Stromal cell of bone marrow (primary cell): Measurements from ENCODE around the gene SIMC1.
"Not testable (repeated sequence)": the region's sequence is repeated elsewhere in the genome, so short reads cannot be mapped to it uniquely, and the experiment has no call there.

Source experiments
- DNase-seq: peaks from one replicate; pipeline ENCODE4 v3.0.0-alpha.2; 2012; ENCODE audit warnings: low read depth

SIMC1 gene

DNA sequence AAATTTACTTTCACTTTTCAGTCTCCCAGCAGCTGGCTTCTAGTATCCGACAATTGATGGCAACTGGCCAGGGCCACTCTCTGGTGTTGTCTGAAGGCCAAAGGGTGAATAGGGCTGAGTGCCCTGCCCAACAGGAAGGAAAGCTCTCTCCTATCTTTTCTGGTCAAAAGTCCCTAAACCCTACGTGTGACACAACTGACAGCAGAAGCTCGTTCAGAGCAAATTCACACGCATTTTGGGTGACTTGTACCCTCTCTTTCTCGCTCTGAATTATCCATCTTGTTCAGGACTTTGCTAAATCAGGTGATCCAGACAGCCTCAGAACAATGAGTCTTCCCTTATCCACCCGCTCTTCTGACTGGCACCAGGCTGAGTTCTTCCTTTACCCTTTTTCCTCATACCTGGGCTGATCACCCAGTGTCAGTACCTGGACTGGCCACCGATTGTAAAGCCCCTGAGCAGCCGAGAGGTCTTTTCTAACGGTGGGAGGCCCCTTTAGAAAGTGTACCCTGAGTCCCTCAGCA is 21.8 kb upstream of the SIMC1 start:
- DNase-seq = not testable (repeated sequence)

DNA sequence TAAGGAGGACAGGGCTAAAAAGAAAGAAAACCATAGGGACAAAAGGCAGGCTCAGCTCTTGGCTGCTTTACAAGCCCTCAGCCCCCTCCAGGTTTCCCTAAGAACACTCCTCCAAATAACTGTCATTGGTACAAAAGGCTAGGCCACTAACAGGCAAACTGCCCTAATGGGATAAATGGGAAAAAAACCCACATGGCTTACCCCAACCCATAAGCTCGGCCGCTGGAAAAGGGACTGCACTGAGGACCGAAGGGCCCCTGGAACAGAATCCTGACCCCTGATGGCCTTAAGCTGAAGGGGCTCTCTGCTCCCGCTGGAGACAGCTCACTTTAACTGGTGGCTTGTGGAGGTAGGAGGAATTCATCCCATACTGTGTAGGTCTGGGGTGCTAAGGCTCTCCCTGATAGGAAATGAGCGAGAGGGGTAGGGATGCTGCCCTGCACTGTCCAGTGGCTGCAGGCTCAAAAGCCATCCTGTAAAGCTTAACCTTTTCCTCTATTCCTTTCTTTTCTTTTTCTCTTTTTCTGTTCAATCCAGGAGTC is 21.0 kb upstream of the SIMC1 start:
- DNase-seq = not testable (repeated sequence)

DNA sequence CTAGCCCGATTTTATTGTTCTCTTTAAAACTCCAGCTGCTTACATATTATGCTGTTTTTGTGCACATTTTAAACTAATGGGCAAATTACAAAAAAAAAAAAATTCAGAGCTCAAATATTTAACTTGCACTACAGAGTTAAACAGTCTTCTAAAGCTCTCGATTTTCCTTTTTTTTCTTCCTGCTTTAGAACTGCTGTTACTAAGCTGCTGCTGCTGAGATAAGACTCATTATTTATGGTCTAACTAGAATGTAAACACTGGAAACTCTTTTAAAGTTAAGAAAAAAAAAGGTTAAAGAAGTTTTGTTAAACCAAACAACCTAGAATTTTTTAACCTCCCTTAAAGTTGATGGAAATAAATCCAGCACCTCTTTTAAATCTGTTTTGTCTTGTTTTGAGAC is 20.5 kb upstream of the SIMC1 start:
- DNase-seq = not testable (repeated sequence)

DNA sequence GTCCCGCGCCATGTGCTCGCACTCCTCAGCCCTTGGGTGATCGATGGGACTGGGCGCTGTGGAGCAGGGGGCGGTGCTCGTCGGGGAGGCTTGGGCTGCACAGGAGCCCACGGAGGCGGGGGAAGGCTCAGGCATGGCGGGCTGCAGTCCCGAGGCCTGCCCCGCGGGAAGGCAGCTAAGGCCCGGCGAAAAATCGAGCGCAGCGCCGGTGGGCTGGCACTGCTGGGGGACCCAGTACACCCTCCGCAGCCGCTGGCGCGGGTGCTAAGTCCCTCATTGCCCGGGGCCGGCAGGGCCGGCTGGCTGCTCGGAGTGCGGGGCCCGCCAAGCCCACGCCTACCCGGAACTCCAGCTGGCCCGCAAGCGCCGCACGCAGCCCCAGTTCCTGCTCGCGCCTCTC is 16.2 kb upstream of the SIMC1 start:
- DNase-seq = not testable (repeated sequence)

DNA sequence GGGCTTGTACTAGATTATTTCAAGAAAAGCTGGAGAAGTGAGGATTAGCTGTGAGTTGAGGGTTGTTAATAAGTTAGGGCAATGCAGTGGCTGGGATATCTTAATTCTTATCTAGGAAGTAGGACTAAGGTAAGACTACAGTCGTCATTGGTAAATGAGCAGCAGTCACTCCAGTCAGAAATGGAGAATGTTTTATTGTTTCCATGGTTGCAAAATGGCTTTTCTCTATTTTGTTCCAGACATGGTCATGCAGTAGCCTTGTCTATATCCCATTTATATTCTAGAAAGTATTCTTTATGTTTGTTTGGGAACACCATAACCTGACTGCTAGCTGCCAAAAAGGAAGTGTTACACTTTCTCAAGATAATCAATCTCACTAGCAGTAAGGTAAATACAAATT is 9.9 kb upstream of the SIMC1 start:
- DNase-seq = not testable (repeated sequence)

DNA sequence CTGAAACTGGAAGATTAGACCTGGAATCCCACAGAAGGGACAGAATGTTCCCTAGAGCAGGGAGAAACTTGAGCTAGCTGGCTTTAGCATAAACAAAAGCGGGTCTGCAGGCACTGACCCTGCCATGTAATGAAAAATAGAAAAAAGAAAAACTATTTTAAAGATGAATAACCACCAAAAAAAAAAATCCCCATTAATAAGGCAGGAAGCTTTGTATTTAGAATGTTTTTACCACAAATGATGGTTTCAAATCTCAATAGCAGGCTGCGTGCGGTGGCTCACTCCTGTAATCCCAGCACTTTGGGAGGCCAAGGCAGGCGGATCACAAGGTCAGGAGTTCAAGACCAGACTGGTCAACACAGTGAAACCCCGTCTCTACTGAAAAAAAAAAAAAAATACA is 5.0 kb upstream of the SIMC1 start:
- not testable (repeated sequence) for DNase-seq

DNA sequence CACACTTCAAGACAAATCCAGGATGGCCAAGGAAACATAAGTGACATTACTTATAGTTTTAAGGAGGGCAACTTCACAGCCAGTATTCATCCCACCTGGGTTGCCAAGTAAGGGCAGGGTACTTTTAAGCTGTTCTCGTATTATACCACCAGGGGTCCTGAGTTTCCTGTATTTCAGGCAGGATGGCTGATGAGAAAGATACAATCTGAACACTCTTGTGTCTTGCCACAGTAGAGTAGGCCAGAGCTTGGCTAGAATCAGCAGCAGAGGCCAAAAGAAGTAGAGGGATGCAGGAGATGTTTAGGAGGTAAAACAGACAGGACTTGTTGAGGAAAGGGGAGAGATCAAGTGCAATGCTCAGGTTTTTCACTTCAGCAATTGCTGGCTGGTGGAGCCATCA is 3.1 kb upstream of the SIMC1 start:
- not testable (repeated sequence) for DNase-seq

DNA sequence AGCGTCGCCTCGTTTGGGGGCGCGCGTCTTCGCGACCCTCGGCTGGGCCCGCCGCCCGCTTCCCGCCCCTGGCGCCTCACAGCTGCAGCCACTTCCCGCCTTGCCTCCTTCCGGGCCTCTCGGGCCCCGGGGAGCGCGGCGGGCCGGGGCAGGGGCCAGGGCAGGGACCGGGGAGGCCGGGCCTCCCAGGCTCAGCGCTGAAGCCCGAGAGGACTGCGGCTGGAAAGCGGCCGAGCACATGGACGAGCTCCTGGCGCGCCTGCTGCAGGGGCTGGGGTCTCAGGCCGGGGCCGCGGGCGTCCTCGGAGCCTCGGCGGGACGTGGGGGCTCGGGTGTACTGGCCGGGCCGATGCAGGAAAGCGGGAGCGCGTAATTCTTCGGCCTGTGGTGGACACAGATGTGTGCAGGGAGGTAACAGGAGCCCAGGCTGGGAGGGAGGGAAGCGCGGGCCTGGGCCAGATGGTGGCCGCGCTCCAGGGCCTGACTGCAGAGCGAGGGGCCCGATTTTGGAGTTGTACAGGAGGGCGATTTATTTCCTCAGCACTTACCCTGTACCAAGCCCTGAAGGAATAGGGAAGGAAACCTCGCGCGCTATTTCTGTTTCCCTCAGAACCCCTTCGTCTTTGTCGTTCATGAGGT is 540 bp downstream of the SIMC1 start:
- not testable (repeated sequence) for DNase-seq

DNA sequence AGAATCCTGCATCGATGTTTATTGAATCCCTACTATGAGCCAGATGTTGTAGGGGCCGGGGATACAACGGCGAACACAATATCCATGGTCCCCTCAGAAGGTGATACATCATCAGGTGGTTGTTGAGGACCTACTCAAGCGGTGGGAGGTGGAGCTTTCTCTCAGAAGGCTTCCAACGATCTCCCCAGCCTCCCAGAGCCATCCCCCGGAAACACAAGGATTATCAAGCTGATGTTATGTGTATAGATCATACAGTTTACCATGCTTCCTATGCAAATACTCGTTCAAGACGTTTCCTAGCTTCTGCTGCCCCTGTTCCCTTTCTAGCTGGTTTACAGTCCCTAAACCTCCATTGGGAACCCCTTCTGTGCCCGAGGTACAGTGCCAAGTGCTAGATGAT is 1.1 kb downstream of the SIMC1 start:
- DNase-seq = not testable (repeated sequence)

DNA sequence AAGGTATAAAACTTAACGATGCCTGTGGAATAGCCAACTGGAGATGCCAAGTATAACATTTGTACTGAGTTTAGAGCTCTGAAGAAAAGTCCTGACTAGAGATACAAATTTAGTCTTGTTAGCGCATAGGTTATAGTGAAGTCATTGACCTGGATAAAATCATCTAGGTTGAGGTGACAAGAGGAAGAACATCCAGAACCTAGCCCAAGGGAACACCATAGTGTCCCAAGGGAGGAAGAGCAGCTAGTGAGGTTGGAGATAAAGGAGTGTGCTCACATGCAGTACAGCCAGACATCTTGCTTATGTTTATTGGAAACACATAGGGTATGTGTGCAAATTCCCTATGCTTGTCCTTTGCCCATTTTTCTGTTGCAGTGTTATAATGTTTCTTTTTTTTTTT is 6.1 kb downstream of the SIMC1 start:
- DNase-seq = not testable (repeated sequence)

DNA sequence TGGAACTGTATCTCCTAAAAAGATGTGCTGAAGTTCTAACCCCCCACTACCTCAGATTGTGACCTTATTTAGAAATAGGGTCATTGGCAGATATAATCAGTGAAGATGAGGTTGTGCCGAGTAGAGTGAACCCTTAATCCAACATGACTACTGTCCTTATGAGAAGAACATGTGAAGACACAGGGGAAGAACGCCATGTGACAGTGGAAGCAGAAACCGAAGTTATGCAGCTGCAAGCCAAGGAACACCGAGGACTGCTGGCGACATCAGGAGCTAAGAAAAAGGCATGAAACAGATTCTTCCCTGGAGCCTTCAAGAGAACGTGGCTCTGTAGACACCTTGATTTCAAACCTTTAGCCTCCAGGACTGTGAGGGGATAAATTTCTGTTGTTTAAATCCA is 6.8 kb downstream of the SIMC1 start:
- not testable (repeated sequence) for DNase-seq

DNA sequence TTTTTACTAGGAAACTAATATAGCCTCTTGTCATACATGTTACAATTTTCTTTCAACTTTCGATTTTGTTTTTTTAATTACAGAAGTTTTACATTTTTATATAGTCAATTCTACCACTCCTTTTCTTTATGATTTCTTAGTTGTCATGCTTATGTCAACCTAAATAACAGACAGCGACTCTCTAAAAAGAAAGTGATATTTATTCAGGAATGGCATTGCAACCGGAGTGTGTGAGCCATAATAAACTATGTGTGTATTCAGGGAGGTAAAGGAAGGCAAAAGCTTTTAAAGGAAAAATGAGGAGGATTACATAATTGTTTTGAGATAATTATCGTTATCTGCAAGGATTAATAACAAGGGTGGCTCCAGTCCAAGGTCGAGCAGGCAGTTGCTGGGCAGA is 7.3 kb downstream of the SIMC1 start:
- not testable (repeated sequence) for DNase-seq

DNA sequence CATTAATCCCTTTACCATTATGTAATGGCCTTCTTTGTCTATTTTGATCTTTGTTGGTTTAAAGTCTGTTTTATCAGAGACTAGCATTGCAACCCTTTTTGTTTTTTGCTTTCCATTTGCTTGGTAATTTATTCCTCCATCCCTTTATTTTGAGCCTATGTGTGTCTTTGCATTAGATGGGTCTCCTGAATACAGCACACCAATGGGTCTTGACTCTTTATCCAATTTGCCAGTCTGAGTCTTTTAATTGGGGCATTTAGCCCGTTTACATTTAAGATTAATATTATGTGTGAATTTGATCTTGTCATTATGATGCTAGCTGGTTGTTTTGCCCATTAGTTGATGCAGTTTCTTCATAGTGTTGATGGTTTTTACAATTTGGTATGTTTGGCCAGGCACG is 12.5 kb downstream of the SIMC1 start:
- not testable (repeated sequence) for DNase-seq

DNA sequence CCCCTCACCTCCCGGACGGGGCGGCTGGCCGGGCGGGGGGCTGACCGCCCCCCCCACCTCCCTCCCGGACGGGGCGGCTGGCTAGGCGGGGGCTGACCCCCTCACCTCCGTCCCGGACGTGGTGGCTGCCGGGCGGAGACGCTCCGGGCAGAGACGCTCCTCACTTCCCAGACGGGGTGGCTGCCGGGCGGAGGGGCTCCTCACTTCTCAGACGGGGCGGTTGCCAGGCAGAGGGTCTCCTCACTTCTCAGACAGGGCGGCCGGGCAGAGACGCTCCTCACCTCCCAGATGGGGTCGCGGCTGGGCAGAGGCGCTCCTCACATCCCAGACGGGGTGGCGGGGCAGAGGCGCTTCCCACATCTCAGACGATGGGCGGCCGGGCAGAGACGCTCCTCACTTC is 13.9 kb downstream of the SIMC1 start:
- not testable (repeated sequence) for DNase-seq

DNA sequence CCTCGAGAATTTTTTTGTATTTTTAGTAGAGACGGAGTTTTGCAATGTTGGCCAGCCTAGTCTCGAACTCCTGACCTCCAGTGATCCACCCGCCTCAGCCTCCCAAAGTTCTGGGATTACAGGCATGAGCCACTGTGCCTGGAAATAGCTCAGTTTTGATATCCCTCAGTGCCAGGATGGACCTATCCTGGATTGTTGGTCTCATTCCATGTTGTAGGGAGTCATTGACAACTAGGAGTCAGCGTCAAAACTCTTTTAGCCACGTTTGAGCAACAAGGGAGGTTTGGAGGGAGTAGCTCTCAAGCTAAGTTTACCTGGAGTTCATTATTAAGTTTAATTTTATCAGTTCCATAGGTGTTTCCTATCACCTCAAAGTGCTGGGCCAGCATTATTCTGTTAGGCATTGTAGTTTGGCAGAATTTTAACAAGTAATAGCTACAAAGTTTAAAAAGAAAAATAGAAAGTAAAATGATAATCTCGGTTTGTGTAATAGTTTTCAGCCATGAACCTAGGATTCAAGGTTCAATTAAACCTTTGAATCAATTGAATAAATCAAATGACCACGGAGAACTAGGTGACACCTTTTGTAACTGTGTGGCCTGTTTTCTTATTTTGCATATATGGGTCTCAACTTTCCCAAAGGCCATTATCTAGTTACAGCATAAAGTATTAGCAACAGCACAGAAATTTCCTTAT is 15.3 kb downstream of the SIMC1 start:
- DNase-seq = not testable (repeated sequence)

DNA sequence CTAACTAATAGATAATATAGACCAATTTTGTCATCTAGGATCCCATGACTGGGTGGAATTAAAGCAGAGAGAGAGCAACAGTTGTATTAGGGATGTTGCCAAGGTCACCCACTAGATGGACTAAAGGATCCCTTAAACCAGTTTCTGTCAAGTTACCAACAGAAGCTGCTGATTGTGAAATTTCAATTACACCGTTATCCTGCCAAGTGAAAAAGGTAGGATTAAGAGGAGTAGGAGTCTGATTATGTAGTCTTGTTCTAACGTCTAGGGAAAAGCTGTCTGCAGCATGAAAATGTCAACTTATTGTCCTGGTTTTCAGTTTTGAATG is 15.8 kb downstream of the SIMC1 start:
- not testable (repeated sequence) for DNase-seq

DNA sequence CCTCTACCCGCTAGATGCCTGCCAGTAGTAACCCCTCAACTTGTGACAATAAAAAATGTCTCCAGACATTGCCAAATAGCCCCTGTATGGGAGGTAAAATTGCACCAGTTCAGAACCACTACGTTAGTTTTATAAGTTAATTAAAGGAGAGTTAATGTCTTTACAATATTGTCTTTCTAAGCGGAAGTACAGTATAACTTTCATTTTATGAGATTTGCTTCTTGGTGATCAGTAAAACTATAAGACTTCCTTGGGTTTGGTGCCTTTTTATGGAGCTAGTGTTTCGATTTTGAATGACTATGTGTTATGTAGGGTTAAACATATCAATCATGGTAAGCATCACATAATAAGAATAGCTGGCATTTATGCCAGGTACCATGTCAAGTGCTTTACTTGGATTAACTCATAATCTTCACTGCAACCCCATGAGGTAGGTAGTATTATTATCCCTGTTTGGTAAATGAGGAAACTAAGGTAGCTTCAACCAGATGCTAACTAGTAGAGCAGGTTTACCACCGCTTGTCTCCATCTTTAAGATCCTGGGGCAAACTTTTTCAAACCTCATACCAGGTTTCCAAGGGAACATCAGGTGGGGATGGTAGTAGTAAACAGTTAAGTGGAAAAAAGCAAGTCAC is 19.8 kb downstream of the SIMC1 start:
- DNase-seq = not testable (repeated sequence)

DNA sequence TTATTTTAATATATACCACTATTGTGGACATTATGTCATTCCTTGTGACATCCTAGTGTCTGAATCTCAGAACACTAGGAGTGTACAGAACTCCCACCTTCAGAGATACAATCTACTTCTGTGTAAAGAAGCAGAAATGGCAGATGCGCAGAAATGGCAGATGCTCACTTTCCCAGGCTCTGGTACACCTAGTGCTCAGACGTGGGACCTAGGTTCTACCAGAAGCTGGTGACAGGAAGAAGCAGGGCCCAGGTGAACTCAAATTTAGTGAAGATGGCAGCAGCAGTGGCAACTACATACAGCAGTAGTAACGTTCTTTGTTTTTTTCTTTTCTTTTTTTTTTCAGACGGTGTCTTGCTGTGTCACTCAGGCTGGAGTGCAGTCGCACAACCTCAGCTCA is 22.5 kb downstream of the SIMC1 start:
- DNase-seq = not testable (repeated sequence)

DNA sequence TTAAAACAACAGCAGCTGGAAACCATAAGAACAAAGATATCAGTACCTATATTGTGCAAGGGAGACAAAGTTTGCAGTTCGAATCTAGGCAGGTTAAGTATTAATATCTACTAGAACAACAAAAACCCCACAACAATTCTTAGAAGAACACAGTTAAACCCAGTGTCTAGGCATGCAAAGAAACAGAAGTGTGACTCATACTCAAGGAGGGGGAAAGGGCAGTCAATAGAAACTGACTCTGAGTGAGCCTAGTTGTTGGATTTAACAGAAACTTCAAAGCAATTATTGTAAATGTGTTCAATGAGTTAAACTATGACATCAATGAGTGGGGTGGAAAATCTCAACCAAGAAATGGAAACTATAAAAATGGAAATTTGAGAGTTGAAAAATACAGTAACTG is 28.2 kb downstream of the SIMC1 start:
- DNase-seq = not testable (repeated sequence)

DNA sequence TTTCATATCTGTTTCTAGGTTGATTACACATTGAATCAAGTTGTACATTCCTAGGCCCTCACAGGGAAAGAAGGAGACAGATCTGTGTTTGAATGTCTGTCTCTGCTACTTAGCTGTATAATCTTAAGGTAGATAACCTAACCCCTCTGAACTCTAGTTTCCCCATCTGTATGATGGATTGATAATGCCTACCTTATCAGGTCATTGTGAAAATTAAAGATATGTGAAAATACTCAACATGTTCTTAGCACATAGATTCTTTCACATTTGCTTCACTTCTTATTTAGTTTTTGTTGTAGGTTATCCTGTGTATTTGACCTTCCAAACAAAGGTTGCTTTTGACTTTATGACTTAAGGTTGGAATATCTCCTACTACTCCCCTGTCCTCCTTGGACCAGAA is 50.8 kb downstream of the SIMC1 start:
- not testable (repeated sequence) for DNase-seq

DNA sequence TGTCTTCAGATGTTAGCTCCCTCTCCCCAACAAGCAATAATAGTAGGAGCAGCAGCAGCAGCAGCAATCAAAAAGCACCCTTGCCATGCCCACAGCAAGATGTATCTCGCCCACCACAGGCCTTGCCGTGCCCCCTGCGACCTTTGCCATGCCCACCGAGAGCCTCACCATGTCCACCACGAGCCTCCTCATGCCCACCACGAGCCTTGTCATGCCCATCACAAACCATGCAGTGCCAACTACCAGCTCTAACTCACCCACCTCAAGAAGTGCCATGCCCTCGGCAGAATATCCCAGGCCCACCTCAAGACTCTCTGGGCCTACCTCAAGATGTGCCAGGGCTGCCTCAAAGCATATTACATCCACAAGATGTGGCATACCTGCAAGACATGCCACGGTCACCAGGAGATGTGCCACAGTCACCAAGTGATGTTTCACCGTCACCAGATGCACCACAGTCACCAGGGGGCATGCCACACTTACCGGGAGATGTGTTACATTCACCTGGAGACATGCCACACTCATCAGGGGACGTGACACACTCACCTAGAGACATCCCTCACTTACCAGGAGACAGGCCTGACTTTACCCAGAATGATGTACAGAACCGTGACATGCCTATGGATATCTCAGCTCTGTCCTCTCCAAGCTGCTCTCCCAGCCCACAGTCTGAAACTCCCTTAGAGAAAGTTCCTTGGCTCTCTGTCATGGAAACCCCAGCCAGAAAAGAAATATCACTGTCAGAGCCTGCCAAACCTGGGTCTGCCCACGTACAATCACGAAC is 52.0 kb downstream of the SIMC1 start:
- not testable (repeated sequence) for DNase-seq

DNA sequence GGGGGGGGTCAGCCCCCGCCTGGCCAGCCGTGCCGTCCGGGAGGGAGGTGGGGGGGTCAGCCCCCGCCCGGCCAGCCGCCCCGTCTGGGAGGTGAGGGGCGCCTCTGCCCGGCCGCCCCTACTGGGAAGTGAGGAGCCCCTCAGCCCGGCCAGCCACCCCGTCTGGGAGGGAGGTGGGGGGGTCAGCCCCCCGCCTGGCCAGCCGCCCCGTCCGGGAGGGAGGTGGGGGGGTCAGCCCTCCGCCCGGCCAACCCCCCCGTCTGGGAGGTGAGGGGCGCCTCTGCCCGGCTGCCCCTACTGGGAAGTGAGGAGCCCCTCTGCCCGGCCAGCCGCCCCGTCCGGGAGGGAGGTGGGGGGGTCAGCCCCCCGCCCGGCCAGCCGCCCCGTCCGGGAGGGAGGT is 67.1 kb downstream of the SIMC1 start:
- not testable (repeated sequence) for DNase-seq
